ENCODE measurements around the gene WNT5B.

Gene WNT5B

DNA sequence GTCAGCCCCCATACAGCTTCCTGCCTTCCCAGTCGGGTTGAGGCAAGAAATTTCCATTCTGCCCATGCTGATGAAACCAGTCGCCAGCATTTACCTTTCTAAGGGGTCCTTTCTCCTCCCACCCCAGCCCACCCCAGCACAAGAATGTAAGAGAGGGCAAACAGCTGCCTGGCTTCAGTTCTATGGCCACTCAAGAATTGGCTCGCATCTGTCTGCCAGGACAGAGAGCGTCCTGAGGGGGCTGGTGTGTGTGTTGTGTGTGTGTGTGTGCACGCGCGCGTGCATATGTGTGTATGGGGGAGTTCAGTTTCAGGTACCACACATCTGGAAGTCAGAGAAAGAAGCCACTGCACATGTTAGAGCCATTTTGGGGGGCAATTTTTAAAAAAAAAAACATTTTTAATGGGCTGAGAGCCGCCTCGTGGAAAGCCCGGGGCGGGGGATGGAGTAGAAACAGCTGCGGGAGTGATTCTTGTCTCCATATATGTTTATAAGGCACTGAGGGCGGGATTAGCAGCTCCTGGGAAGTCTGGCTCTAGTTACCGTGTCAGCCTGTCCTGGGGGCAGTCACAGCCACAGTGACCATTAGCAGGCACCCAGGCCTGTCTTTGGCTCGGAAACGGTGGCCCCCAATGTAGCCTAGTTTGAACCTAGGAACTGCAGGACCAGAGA, at the start of gene WNT5B:
WNT5B (plus strand) TSS at position 566 of the 672 bp plus-strand sequence. CDS start 2,124 bp downstream, outside the sequence.
- DNase-seq: no peak

GRCh38 chr12:1579651-1580435, 49.2 kb upstream of the WNT5B start:
- no peak for DNase-seq

DNA sequence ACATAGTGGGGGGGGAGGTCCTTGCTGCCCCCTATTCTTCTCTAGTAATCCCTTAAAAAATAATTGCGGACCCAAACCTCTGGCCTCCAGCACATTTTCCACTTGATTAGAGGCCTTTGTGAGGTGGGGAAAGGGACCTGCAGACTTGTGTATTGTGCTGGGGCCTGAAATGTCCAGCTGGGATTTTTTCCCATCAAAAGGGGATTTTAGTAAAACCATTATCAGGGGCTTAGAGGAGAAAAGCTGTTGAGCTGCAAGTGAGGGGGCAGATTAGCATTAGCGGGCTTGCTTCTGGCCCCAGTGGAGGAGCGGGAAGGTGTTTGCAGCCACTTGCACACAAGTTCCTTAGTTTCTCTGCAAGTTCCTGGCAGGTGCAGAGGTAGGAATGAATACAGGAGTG, 48.5 kb upstream of the WNT5B start:
- no peak for DNase-seq

GRCh38 chr12:1581973-1582708, 46.9 kb upstream of the WNT5B start:
- no peak for DNase-seq

DNA sequence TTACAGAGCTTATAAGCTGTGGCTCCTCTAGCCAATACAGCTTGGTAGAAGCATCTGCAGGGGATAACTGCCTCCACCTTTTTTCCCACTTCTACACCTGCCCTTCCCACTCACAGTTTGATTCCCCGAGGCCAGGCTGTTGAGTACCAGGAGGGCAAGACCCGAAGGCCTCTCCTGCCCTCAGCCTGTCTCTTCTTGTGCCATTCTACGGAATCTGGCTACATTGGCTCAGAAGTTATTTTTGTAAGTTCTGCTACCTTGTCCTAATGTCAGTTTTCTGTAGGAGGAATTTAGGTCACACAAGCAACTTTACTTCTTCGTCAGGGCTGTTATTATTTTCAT, 46.4 kb upstream of the WNT5B start:
- DNase-seq: no peak

DNA sequence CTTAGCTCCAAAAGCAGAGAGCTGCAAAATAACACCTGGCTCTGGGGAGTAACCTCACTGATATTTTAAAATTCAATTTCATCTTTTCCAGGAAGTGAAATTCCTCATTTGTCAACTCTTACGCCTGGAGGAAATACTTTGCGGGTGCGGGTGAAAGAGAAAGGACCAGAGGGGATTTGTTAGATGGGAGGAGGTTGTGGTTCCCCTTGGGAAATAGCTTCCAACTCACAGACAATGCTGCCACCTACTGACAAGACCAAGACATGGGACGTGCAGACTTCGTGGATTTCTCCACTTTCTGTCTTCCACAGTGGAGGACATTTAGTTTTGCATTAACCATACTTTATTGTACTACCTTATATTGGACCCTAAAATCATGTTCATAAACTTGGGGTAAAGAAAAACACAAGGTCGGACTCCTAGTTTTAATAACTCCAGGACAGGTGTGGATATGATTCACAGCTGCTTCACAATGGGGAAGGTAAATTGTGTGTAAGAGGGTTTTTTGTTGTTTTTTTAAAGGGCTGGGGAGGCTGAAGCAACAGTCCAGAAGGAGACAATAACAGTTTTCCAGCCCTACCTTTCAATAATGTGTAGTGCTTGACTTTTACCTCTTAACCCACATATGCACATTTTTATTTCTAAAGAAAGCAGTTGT, 45.5 kb upstream of the WNT5B start:
- DNase-seq: peak; percentile 81

DNA sequence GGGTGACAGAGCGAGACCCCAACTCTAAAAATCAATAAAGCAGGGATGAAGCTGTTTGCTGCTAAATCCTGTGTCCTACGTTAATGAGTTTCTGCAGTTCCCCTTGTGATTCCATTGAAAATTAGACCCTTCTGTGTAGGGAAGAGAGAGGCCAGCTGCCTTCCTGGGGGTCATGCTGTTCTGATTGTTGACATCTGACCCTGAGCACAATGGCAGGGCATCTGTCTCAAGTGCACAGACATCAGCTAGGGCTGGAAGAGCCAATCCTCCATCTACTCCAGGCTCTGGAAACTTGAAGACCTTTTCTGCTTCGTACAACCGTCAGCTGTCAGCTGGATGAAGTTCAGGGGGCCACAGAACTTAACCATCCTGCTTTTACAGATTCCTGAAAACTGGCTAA, 44.7 kb upstream of the WNT5B start:
- DNase-seq: no peak

- no peak for DNase-seq
Observed at GRCh38 chr12:1587927-1588574, 41.0 kb upstream of the WNT5B start.

- DNase-seq: no peak
Observed at GRCh38 chr12:1588575-1588947, 40.5 kb upstream of the WNT5B start.

DNA sequence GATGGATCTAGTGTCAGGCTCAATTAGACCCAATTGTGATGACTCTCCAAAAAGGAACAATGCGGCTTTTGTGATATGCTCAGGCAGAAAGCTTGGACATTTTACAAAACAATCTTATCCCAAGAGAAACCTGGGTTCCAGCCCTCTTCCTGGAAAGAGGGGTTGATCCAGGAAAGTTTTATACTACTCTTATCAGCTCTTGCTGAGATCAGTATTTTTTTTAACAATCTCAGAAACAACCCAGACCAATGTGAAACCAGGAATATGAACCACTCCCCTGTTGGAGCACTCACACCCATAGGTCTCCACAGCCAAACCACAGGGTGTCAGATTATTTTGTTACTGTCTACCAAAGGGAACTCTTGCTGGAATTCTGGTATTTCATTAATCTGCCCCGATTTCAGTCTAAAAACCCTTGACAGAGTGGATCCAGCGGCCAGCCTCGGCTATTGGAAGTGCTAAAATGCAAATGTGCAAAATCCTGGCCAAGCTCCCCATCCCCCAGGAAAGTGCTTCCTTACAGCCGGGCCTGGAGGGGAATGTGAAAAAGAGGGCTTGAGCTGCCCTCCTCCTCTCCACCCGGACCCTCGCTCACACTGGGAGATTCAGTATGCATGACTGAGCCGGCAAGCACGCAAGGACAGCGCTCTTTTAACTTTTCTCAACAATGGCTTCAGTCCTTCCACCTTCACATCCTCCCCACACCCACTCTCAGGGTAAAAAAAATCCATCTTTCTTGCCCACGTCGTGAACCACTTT, 38.6 kb upstream of the WNT5B start:
- DNase-seq: no peak

DNA sequence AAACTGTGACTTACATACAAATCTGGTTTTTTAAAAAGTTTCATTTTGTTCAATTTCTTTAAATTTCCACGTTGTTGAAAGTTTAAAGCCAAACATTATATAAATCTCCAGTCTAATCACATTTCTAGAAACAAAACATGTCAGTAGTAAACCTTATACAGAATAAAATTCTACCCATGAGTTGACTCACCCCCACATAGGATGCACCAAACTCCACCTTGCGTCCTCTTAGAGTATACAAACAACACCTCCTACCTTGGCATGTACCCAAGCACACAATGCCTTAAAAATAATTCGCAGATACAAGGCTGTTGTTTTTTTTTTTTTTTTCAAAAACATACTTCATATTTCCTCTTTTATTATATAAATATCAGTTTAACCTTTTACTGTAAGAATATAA, 38.0 kb upstream of the WNT5B start:
- DNase-seq: no peak

DNA sequence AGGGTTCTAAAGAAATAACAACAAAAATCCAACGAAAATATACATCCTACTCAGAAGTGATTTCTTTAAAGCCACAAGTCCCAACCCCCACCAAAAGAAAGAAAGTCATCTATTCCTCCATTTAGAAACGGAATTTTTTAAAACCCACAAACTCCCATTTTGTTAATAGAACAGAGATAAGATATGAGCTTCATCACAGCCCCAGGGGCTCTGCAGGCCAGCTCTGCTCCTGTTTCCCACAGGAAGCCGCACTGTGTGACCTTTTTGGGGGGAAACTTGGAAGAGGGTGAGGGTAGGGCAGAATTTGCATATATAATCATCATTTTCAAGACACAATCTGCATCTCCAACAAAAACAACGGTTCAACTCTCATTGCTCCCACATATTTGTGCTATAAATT, 37.5 kb upstream of the WNT5B start:
- DNase-seq: no peak

- no peak for DNase-seq
Observed at GRCh38 chr12:1592444-1593173, 36.4 kb upstream of the WNT5B start.

GRCh38 chr12:1593174-1594005, 35.6 kb upstream of the WNT5B start:
- no peak for DNase-seq

DNA sequence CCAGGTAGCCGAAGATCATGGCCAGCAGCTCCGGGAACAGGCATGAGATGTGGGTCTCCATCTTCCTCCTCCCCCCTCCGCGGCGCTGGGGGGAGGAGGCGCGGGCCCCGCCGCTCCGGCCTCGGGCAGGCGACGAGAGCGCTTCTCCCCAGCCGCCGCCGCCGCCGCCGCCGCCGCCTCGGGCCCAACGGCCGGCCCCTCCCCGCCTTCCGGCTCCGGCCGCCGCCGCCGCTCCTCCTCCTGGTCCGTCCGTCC, 35.1 kb upstream of the WNT5B start:
- no peak for DNase-seq

GRCh38 chr12:1594261-1595025, 34.6 kb upstream of the WNT5B start, which contains the start of gene FBXL14:
TSS of gene FBXL14 (minus strand) at chr12:1594581. CDS start at chr12:1594066, 515 bp downstream.
- DNase-seq: peak; percentile 58

DNA sequence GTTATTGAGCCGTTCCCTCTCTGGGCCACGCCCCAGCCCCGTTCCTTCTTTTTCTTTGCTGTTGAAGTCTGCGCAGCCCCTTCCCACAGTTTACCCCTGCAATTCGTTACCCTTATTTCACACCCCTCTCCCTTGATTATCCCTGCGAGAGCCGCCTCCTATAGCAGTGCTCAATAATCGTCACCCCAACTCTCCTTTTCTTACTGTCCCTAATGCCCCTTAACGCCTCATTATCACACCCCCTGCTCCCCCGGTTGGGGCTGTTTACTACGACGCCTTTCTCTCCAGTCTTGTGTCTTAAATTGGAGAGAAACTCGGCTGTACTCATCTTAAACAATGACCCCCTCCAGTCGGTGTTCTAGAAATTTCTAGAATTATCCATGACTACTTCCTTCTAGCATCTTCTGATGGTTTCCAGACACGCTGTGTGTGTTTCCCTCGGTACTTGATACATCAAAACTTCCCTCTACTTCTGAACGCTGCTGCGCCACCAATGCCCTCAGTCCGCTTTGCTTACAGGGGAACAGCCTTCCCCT, 33.9 kb upstream of the WNT5B start:
- DNase-seq: no peak

DNA sequence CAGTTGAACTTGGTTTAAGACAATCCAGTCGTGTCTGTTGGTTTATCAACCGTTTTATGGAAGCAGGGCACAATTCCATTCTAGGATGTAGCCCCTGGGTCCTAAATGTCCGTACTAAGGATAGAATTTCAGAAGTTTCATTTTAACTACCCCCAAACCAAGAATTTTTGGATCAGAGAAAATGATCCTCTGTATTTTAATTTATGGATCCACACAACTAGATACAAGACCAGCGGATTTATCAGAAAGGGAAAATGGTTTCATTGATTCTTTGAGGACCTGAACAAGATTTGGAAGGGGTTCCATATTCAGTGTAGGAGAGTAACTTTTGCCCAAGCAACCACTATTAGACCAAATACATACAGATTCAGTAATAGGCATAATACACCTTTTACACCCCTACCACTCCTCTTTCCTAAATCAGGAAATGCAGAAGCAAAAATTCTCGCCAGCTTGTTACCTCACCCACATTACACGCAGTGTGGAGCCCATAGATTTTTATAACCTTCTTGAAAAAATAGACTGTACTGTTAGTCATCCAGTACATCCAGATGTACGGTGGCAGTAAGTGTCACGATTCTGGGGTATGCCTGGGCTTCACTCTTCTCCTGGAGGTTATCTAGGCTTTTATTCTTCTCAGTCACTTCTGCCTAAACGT, 33.2 kb upstream of the WNT5B start:
- no peak for DNase-seq

DNA sequence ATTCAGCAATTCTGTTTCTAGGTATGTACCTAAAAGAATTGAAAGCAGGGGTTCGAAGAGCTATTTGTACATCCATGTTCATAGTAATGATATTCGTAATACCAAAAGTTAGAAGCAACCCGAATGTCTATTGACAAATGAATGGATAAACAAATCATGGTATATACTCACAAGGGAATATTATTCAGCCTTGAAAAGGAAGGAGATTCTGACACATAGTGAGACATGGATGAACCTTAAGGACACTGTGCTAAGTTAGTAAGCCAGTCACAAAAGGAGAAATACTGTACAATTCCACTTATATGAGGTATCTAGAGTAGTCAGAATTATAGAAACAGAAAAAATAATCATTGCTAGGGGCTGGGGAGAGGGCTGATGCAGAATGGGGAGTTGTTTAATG, 30.3 kb upstream of the WNT5B start:
- DNase-seq: no peak
